ENCODE data around the gene DAPK3.
"Not testable (repeated sequence)": the region's sequence is repeated elsewhere in the genome, so short reads cannot be mapped to it uniquely, and the experiment has no call there.

The DAPK3 gene

GRCh38 chr19:3977242-3978143 lies 6.6 kb upstream of the DAPK3 start:
- ATAC-seq (ENCODE audit: low read depth) (peak; percentile 5), DNase-seq (ENCODE audit: low spot score in 2 of 2) (no peak)
- H3K9me3 Mint-ChIP-seq = no peaks in the 10 kb centered on the region
- H3K4me1 Mint-ChIP-seq = peaks cover 6% of the 10 kb centered on the region
- peak overlapping the region; percentile 72 for H3K27ac Mint-ChIP-seq
- no peak overlapping the region for H3K4me3 Mint-ChIP-seq
- peaks cover 21% of the 10 kb centered on the region for H3K36me3 Mint-ChIP-seq
- H3K27me3 Mint-ChIP-seq = no peaks in the 10 kb centered on the region

GRCh38 chr19:3976495-3977241 lies 5.8 kb upstream of the DAPK3 start:
- peak; percentile 6 for ATAC-seq (ENCODE audit: low read depth)
- no peak for DNase-seq (ENCODE audit: low spot score in 2 of 2)
- no peak overlapping the region for H3K4me3 Mint-ChIP-seq
- no peaks in the 10 kb centered on the region for H3K27me3 Mint-ChIP-seq
- peak overlapping the region; percentile 72 for H3K27ac Mint-ChIP-seq
- peaks cover 19% of the 10 kb centered on the region for H3K36me3 Mint-ChIP-seq
- no peaks in the 10 kb centered on the region for H3K9me3 Mint-ChIP-seq
- peaks cover 6% of the 10 kb centered on the region for H3K4me1 Mint-ChIP-seq

- H3K27me3 Mint-ChIP-seq = no peaks in the 10 kb centered on the region
- H3K4me1 Mint-ChIP-seq = peaks cover 7% of the 10 kb centered on the region
- H3K9me3 Mint-ChIP-seq = no peaks in the 10 kb centered on the region
- DNase-seq (ENCODE audit: low spot score in 2 of 2) (no peak), ATAC-seq (ENCODE audit: low read depth) (no peak)
- H3K4me3 Mint-ChIP-seq = no peak overlapping the region
- H3K36me3 Mint-ChIP-seq = peaks cover 16% of the 10 kb centered on the region
- H3K27ac Mint-ChIP-seq = no peak overlapping the region
These were observed 4.8 kb upstream of the DAPK3 start for GRCh38 chr19:3975637-3976087.

- H3K4me3 Mint-ChIP-seq = no peak overlapping the region
- H3K27ac Mint-ChIP-seq = no peak overlapping the region
- no peaks in the 10 kb centered on the region for H3K9me3 Mint-ChIP-seq
- ATAC-seq (ENCODE audit: low read depth) (no peak), DNase-seq (ENCODE audit: low spot score in 2 of 2) (no peak)
- H3K27me3 Mint-ChIP-seq = no peaks in the 10 kb centered on the region
- H3K4me1 Mint-ChIP-seq = peaks cover 12% of the 10 kb centered on the region
- H3K36me3 Mint-ChIP-seq = peaks cover 16% of the 10 kb centered on the region
These were observed 4.2 kb upstream of the DAPK3 start for GRCh38 chr19:3975144-3975543.

- Mint-ChIP-seq H3K4me1 (peaks cover 18% of the 10 kb centered on the region), H3K9me3 (no peaks in the 10 kb centered on the region), H3K36me3 (peaks cover 5% of the 10 kb centered on the region), H3K27ac (peak overlapping the region; percentile 72), H3K4me3 (peak overlapping the region; percentile 89), H3K27me3 (no peaks in the 10 kb centered on the region)
- DNase-seq (ENCODE audit: low spot score in 2 of 2) (no peak), ATAC-seq (ENCODE audit: low read depth) (peak; percentile 3)
These were observed 539 bp downstream of the DAPK3 start for GRCh38 chr19:3970313-3970807.

DNA sequence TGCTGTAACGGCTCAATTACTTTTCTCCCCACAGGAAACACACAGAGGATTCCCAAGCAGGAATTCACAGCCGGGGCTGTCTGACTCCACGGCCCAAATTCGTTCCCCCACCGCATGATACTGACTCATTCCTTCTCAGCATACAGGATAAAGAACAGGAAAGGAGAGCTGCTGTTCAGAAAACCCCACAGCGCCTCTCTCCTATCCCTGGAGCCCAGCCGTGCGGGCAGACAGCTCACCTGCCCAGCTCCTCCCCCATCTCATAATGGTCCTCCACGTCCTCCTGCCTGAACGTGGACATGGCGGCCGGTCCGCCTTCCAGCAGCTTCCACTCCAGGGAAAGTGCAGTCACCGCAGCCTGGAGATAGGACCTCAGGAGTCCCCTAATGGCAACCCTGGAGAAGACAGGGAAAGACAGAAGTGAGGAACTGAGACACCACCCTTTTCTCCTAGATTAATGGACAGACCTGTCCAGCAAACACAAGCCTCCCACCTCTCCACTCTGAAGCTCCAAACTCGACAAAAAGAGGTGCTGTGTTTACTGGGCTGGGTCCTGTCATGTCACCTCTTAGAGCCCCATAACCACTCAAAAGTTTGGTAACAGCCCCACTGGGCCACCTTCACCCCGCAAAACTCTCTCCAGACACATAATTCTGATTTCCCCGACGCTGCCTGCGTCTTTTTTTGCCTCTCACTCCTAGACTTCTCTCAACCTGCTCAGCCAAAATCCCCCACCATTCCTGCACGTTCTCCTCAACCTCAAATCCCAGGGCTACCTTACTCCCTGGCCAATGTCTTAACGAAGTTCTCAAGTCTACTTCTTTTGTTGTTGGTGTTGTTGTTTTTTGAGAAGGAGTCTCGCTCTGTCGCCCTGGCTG lies 1.2 kb downstream of the DAPK3 start:
- DNase-seq (ENCODE audit: low spot score in 2 of 2) (no peak), ATAC-seq (ENCODE audit: low read depth) (no peak)
- Mint-ChIP-seq H3K4me1 (peaks cover 18% of the 10 kb centered on the region), H3K36me3 (peaks cover 8% of the 10 kb centered on the region), H3K9me3 (no peaks in the 10 kb centered on the region), H3K27ac (peak overlapping the region; percentile 72), H3K4me3 (peak overlapping the region; percentile 89), H3K27me3 (no peaks in the 10 kb centered on the region)

- H3K36me3 Mint-ChIP-seq = peaks cover 8% of the 10 kb centered on the region
- no peaks in the 10 kb centered on the region for H3K9me3 Mint-ChIP-seq
- peaks cover 18% of the 10 kb centered on the region for H3K4me1 Mint-ChIP-seq
- H3K4me3 Mint-ChIP-seq = no peak overlapping the region
- no peaks in the 10 kb centered on the region for H3K27me3 Mint-ChIP-seq
- DNase-seq (ENCODE audit: low spot score in 2 of 2) (no peak), ATAC-seq (ENCODE audit: low read depth) (no peak)
- H3K27ac Mint-ChIP-seq = no peak overlapping the region
These were observed 2.1 kb downstream of the DAPK3 start for GRCh38 chr19:3968556-3969434.

DNA sequence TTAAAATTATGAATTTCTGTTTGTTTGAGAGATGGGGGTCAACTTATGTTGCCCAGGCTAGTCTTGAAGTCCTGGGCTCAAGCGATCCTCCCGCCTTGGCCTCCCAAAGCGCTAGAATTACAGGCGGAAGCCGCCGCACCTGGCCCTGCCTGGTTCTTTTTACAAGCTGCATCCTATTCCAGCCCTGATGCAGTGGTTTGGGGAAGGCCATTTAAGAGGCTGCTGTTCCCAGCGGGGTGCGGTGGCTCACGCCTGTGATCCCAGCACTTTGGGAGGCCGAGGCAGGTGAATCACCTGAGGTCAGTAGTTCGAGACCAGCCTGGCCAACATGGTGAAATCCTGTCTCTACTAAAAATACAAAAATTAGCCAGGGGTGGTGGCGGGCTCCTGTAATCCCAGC lies 2.9 kb downstream of the DAPK3 start:
- not testable (repeated sequence) for DNase-seq (ENCODE audit: low spot score in 2 of 2); H3K4me3 Mint-ChIP-seq; H3K27me3 Mint-ChIP-seq; ATAC-seq (ENCODE audit: low read depth); H3K27ac Mint-ChIP-seq; H3K9me3 Mint-ChIP-seq
- Mint-ChIP-seq H3K36me3 (peaks cover 12% of the 10 kb centered on the region), H3K4me1 (peaks cover 18% of the 10 kb centered on the region)

DNA sequence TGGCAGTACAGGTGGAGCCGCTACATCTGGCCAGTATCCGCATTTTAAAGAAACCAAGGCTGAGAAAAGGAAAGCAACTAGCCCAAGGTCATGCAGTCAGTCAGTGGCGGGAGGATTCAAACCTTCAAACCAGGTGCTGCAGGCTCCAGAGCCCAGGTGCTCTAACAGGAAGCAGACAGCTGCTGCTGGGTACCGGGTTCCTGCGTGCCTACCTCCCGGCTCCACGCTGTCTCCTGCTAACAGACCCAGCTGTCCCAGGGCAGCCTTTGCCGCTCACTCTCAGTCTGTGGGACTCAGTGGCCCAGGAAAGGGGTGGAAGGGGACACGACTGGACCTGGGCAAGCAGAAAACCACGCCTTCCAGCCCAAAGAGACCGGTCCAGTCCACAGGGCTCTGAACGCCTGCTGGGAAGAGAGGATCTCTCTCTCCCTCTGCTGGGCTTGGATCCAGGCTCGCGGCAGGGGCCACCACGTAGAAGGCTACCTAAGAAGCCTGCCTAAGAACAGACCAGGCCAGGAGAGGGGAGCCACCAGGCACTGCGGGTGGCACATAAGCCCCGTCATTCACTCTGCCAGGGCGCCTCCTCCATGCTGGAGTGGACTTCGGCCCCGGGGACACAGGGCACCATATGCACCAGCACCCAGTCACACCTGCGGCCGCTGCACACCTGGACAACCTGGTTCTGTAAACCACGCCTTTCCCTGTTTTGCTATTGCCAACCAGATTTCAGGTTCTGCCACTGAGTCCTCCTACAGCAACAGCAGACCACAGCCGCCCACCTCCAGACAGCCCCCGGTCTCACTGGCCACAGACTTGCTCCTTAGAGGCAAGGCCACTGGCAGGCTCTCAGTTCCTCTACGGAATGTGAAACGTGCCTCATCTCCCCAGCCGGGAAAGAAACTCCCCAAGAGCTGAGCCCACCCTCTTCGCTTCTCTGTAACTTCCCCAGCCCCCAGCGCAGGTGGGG lies 4.6 kb downstream of the DAPK3 start:
- ATAC-seq (ENCODE audit: low read depth) = no peak
- Mint-ChIP-seq H3K27ac (no peak overlapping the region), H3K9me3 (no peaks in the 10 kb centered on the region), H3K4me3 (no peak overlapping the region), H3K27me3 (no peaks in the 10 kb centered on the region), H3K4me1 (peaks cover 17% of the 10 kb centered on the region), H3K36me3 (peaks cover 14% of the 10 kb centered on the region)
- no peak for DNase-seq (ENCODE audit: low spot score in 2 of 2)

DNA sequence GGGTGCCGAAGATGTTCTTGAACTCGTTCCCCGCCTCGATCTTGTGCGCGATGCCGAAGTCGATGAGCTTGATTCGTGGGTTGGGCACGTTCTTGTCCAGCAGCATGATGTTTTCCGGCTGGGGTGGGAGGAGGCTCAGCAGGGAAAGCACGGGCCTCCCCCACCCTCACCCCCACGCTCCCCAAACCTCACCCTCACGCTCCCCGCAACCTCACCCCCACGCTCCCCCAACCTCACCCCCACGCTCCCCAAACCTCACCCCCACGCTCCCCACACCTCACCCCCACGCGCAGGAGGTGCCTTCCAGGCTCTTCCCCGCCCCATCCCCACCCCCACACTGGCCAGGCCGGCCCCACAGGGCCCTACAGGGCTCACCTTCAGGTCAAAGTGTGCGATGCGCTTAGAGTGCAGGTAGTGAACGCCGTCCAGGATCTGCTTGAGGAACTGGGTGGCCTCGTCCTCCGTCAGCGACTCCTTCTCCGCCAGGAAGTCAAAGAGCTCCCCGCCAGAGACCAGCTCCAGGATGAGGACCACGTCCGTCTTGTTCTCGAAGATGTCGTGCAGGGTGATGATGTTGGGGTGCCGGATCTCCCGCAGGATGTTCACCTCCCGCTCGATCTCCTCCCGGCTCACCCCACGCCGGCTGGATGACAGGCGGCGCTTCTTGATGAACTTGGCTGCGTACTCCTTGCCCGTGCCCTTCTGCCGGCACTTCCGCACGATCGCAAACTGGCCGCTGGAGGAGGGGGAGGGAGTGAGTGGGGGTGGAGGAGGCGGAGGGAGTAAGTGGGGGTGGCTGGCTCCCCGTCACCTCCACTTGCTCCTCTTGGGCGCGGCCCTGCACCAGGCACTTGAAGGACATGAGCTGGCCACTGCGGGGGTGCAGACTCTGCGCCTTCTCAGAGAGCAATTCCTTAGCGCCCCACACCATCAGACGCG lies 6.4 kb downstream of the DAPK3 start:
- DNase-seq (ENCODE audit: low spot score in 2 of 2) = no peak
- H3K9me3 Mint-ChIP-seq = no peaks in the 10 kb centered on the region
- no peaks in the 10 kb centered on the region for H3K27me3 Mint-ChIP-seq
- H3K36me3 Mint-ChIP-seq = peaks cover 14% of the 10 kb centered on the region
- no peak overlapping the region for H3K27ac Mint-ChIP-seq
- no peak for ATAC-seq (ENCODE audit: low read depth)
- peaks cover 5% of the 10 kb centered on the region for H3K4me1 Mint-ChIP-seq
- no peak overlapping the region for H3K4me3 Mint-ChIP-seq

DNA sequence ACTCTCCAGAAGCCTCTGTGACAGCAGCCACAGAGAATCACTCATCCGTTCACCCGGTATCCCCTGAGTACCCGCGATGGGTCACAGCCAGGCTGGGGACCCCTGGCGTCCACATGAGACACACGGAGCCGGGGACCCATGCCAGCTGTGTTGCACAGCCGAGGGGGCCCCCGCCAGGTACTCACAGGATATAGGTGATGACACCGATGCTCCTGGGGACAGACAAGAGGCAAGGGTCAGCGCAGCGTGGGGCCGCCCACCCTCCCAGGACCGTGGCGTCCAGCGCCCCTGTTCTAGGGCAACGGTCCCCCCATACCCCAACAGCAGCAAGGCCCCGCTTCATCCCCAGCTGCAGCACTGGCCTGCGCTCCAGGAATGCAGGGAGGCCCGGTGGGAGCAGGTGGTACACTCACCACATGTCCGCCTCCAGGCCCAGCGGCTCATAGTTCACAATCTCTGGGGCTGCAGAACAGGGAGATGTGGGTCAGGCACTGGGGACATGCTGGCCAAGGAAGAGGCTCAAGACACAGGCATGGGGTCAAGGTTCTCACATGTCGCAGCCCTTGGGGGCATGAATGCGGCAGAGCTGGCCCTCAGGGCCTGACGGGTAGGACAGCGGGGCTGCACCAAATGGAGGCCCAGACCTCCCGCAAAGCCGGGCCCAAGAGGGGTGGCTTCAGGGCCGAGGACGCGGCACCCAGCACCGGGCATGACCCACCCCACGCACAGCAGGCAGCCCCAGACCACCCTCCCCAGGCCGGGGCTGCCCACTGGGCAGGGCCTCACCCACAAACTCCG lies 7.2 kb downstream of the DAPK3 start:
- ATAC-seq (ENCODE audit: low read depth) = no peak
- no peak overlapping the region for H3K27ac Mint-ChIP-seq
- peaks cover 5% of the 10 kb centered on the region for H3K4me1 Mint-ChIP-seq
- peaks cover 14% of the 10 kb centered on the region for H3K36me3 Mint-ChIP-seq
- H3K9me3 Mint-ChIP-seq = no peaks in the 10 kb centered on the region
- no peak for DNase-seq (ENCODE audit: low spot score in 2 of 2)
- no peak overlapping the region for H3K4me3 Mint-ChIP-seq
- no peaks in the 10 kb centered on the region for H3K27me3 Mint-ChIP-seq

Data from memory B cell (primary cell).